Esophagus squamous epithelium (tissue), 5 donors: ENCODE measurements around the gene ZNF267. TPM values are rescaled to one million over a fixed set of nuclear protein-coding genes. Genes with fewer than 3 reads are reported as not detected.
"Not testable (repeated sequence)": the region's sequence is repeated elsewhere in the genome, so short reads cannot be mapped to it uniquely, and the experiment has no call there.

Source experiments
- DNase-seq: peaks from one replicate; lab custom pipeline; 2025; lab: John Stamatoyannopoulos, UW
- H3K27ac ChIP-seq, 4 donors: fragments of 200-600 bp; sonication (generic); one replicate each; pipeline ENCODE4 v1.5.1; 2016 to 2019; ENCODE audit warnings: mild to moderate bottlenecking in 1 of 4
- H3K27me3 ChIP-seq, 4 donors: fragments of 200-600 bp; sonication (generic); 1 replicate in 3 of 4; 2 replicates in 1 of 4; pipeline versions ENCODE4 v1.5.1 to v1.6.0; 2017 to 2021; ENCODE audit warnings: antibody characterized with exemption in 1 of 4
- H3K36me3 ChIP-seq, 3 donors: fragments of 200-600 bp; sonication (generic); one replicate each; pipeline ENCODE4 v1.5.1; 2016 to 2019
- H3K4me1 ChIP-seq, 3 donors: fragments of 200-600 bp; sonication (generic); one replicate each; pipeline ENCODE4 v1.5.1; 2017 to 2019
- H3K4me3 ChIP-seq, 4 donors: fragments of 200-600 bp; sonication (generic); 1 replicate in 3 of 4; 2 replicates in 1 of 4; pipeline ENCODE4 v1.5.1; 2016 to 2019; ENCODE audit warnings: mild to moderate bottlenecking in 2 of 4, moderate library complexity in 1 of 4
- H3K9me3 ChIP-seq, 3 donors: fragments of 200-600 bp; sonication (generic); one replicate each; pipeline ENCODE4 v1.5.1; 2016 to 2019
- CTCF ChIP-seq, 6 experiments: fragments of 450-650 bp in 4 of 6; fragments of 200-600 bp in 2 of 6; sonication (generic) in 2 of 6; IDR thresholded peaks; one replicate each; pipeline ENCODE4 v1.5.1; 2016 to 2019; ENCODE audit warnings: antibody characterized with exemption in 6 of 6, mild to moderate bottlenecking in 4 of 6, moderate library complexity in 4 of 6
- POLR2A ChIP-seq, 4 donors: fragments of 450-650 bp; IDR thresholded peaks; one replicate each; pipeline ENCODE4 v1.6.1; 2017; ENCODE audit warnings: antibody characterized with exemption in 4 of 4, mild to moderate bottlenecking in 4 of 4, moderate library complexity in 3 of 4
- WGBS, 2 donors: methylation state at CpG; one replicate each; pipeline ENCODE4 v1.1.5; 2018; 5-methylcytosine and 5-hydroxymethylcytosine counted together
- intact Hi-C: fragments of 100-400 bp; cut with DNase I; formaldehyde crosslinking; loops from one replicate; pipeline ENCODE4 v1.15.0; 2022
- small RNA-seq, 4 donors: library from RNA; depleted of rRNA; stranded (forward); fragments of <200 nt; gene quantifications; one replicate each; pipeline ENCODE3, GENCODE V24; 2016
- total RNA-seq, 4 donors: library from RNA; depleted of rRNA; stranded (reverse); fragments of >200 nt; gene quantifications; one replicate each; pipeline ENCODE4 v1.1.0, GENCODE V29; 2016
- donor health status: DM: yes; HTN: yes; CAD: no.

ZNF267 gene
- total RNA-seq, 4 donors from 2014 or later: 9.9 to 14.7 (median 12.4) TPM

GRCh38 chr16:31920373-31920772 is 46.8 kb downstream of the ZNF267 start:
- H3K4me3 ChIP-seq: no peak overlapping the region
- WGBS, 2 donors: 93 to 96% methylated on average over 2 of the region's 2 CpGs
- peaks cover 3 to 99% (median 78%) of the 10 kb centered on the region in 3 donors for H3K9me3 ChIP-seq
- no peak overlapping the region for H3K27ac ChIP-seq
- H3K27me3 ChIP-seq: no peaks in the 10 kb centered on the region
- DNase-seq: no peak
- intact Hi-C loops: no loop called here
- no peaks in the 10 kb centered on the region for H3K4me1 ChIP-seq
- peaks cover 12 to 35% (median 14%) of the 10 kb centered on the region in 3 donors for H3K36me3 ChIP-seq
- TF ChIP-seq CTCF (IDR thresholded peaks at IDR 0.05): no peak
- TF ChIP-seq POLR2A (IDR thresholded peaks at IDR 0.05): no peak

GRCh38 chr16:31951806-31952205 is 78.2 kb downstream of the ZNF267 start:
- H3K9me3 ChIP-seq, H3K27ac ChIP-seq, DNase-seq, H3K27me3 ChIP-seq, intact Hi-C loops, H3K36me3 ChIP-seq, H3K4me3 ChIP-seq, H3K4me1 ChIP-seq: not testable (repeated sequence)
- WGBS, 2 donors: no CpG with 5 or more reads among the region's 1 CpG

GRCh38 chr16:31952206-31952605 is 78.6 kb downstream of the ZNF267 start:
- H3K36me3 ChIP-seq, intact Hi-C loops, H3K27ac ChIP-seq, H3K27me3 ChIP-seq, DNase-seq, H3K4me3 ChIP-seq, H3K9me3 ChIP-seq, H3K4me1 ChIP-seq: not testable (repeated sequence)
- WGBS, 2 donors: 0% methylated on average over 1 of the region's 3 CpGs; no CpG with 5 or more reads in 1 of the 2 donors

GRCh38 chr16:31956221-31956620 is 82.6 kb downstream of the ZNF267 start:
- intact Hi-C loops, H3K36me3 ChIP-seq, H3K9me3 ChIP-seq, H3K27me3 ChIP-seq, DNase-seq, H3K27ac ChIP-seq, H3K4me3 ChIP-seq, H3K4me1 ChIP-seq: not testable (repeated sequence)
- no CpG with 5 or more reads among the region's 8 CpGs for WGBS, 2 donors

GRCh38 chr16:31960186-31960910 is 86.7 kb downstream of the ZNF267 start:
- H3K36me3 ChIP-seq, H3K27me3 ChIP-seq, DNase-seq, H3K4me3 ChIP-seq, H3K4me1 ChIP-seq, H3K9me3 ChIP-seq, intact Hi-C loops, H3K27ac ChIP-seq: not testable (repeated sequence)
- 56 to 59% methylated on average over 22 of the region's 22 CpGs for WGBS, 2 donors

Small RNAs within 50 kb of the gene (small RNA-seq; reads per million reads assigned to genes)
- gene AC034105.2: 0 reads per million in 4 donors
- 0 reads per million in 4 donors for gene AC034105.4
